GM19324 (cell line): Measurements from ENCODE around the gene VWA8.
"Not testable (repeated sequence)": the region's sequence is repeated elsewhere in the genome, so short reads cannot be mapped to it uniquely, and the experiment has no call there.

Experiments used
- ATAC-seq: cut with Tn5 transposase; IDR thresholded peaks from one replicate; pipeline ENCODE4 v1.9.1; 2021; ENCODE audit warnings: mild to moderate bottlenecking, moderate library complexity; ENCODE audit not compliant: unreplicated experiment, low FRiP score

The VWA8 gene

GRCh38 chr13:41547251-41548000 is 413.5 kb downstream of the VWA8 start:
- no peak for ATAC-seq

DNA sequence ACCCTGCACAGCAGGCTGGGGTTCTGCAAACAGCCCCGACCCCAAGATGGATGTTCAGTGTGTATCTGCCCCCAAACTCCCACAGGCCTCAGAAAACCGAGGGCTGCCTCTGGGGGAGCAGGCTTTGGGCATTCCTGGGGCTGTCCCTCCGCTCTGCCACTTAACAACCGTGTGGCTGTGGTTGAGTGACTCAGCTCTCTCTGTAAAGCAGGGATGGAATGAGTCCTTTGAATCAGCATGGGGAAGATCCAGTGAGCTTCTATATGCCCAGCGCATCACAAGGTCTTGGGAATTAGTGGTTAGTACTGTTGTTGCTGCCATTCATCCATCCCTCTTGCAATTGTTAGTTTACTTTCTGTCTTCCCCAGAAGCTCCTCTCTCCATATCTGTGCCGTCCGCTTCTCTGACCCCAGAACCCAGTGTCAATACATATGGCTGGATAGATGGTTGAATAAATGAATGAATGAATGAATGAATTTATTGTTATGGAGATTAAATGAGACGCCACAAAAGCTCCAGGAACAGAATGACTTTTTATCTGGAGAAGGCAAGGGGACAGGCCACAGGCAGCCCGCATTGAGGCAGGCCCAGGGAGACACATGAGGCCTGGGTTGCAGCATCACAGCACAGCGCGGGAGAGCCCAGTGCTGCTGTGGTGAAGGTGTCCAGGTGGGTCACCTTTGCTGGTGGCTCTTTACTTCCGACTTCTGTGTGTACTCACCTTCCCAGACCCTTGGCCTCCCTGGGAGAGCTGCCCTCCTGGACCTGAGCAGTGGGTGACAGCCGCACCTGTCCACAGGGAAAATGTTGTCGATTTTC is 414.3 kb downstream of the VWA8 start:
- ATAC-seq, result no peak

- ATAC-seq, result no peak
These were observed 415.5 kb downstream of the VWA8 start for GRCh38 chr13:41545432-41545707.

GRCh38 chr13:41543664-41544300 is 417.1 kb downstream of the VWA8 start:
- no peak for ATAC-seq

DNA sequence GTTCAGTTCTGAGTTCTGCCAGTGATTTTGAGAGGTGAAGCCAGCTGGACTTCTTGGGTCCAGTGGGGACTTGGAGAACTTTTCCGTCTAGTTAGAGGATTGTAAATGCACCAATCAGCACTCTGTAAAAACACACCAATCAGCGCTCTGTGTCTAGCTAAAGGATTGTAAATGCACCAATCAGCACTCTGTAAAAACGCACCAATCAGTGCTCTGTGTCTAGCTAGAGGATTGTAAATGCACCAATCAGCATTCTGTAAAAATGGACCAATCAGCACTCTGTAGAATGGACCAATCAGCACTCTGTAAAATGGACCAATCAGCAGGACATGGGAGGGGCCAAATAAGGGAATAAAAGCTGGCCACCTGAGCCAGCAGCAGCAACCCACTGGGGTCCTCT is 418.1 kb downstream of the VWA8 start:
- not testable (repeated sequence) for ATAC-seq

DNA sequence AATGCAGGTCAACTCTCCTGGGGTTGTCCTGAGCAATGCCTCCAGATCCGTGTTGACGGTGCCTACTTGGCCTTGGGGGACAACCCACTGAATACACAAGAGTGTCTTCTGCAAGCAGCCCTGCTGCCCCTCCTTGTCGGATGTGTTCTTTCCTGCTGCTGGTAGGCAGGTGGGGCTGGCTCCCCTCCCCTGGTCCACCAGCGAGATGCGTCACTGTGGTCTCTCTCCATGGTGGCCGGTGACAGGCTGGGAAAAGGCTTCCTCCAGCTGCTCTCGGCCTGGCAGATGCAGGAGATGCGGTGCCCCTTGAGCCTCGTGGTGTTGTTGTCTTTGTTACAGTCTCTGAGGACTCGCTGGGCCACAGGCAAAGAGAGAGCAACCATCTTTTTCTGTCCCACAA is 418.6 kb downstream of the VWA8 start:
- ATAC-seq, result no peak

GRCh38 chr13:41541142-41541938 is 419.6 kb downstream of the VWA8 start:
- ATAC-seq, result no peak

DNA sequence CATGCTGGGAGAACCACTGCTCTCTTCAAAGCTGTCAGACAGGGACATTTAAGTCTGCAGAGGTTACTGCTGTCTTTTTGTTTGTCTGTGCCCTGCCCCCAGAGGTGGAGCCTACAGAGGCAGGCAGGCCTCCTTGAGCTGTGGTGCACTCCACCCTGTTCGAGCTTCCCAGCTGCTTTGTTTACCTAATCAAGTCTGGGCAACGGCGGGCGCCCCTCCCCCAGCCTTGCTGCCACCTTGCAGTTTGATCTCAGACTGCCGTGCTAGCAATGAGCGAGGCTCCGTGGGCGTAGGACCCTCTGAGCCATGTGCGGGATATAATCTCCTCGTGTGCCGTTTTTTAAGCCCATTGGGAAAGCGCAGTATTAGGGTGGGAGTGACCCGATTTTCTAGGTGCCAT is 420.7 kb downstream of the VWA8 start:
- ATAC-seq, result not testable (repeated sequence)

DNA sequence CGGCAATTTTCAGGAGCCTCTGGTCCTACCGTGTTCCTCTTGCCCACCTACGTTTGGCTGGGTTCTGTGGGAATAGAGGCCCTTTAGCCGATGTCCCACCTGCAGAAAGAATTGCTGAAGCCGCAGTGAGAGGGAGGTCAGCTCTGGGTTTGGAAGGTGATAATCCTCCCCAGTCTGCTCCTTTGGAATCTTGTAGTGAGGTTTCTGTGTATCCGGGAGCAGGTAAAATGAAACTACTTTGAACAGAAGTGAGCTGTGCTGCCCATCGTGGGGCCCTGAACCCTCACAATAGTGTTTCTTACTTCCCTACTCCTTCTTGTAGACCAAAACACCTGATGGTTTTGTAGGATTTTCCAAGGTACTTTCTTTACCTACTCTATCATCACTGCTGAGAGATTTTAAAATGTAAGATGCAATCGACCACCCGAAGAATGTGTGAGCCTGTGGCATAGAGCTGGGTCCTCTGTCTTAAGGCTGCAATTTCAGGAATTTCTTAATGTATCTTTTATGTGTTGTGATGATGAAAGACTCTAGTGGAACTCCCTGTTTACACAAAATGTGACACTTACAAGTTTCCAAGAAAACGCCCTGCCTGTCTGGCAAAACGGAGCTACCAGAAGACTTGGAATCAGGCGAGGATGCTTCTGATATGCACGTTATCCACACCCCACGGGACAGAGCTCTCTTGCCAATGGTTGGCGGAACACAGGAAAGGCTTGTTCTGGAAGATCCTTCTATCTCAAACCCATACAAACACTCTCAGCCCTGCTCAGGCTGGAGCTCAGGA is 427.4 kb downstream of the VWA8 start:
- ATAC-seq, result no peak

- no peak for ATAC-seq
These were observed 432.9 kb downstream of the VWA8 start for GRCh38 chr13:41528021-41528420.

DNA sequence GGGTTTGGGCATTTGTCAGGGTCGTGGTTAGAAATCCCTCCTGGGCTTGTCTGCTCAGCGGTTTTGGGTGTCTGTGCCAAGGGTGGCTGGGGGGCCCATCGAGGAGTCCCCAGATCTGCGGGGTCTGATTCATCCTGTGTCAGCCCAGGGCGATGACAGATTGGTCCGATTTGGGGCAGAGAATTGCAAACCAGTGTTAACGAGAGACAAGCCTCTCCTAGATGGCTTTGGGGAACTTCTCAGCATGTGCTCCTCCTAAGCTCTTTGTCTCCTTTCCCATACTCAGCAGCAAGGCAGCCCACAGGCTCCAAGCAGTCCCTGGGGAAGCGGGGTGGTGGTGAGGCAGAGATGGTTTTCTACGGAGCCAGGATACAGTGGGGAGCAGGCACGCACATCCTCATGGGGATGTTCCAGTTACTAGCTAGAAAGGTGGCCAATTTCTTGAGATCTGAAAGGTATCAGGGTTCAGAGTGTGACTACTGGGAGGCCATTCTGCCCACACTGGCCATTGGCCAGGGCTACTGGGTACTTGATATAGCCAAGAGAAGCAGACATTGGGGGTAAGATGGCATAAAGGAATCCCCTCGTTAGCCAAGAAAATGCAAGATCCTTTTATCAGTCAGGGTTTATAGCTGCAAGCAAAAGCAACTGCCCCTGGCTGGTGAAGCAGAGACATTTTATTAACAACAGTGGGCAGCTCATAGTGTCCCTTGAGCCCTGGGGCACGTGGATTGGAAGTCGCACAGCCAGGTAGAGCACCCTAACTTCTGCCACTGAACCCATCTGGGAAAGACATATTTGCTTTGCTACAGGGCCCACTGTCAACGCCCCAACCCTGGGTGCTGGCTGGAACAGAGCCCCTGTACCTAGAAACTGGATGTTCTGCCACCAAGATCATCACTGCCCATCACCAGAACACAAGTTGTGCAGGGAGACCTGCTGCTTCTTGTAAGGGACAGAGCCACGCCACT is 440.0 kb downstream of the VWA8 start:
- ATAC-seq, result no peak

DNA sequence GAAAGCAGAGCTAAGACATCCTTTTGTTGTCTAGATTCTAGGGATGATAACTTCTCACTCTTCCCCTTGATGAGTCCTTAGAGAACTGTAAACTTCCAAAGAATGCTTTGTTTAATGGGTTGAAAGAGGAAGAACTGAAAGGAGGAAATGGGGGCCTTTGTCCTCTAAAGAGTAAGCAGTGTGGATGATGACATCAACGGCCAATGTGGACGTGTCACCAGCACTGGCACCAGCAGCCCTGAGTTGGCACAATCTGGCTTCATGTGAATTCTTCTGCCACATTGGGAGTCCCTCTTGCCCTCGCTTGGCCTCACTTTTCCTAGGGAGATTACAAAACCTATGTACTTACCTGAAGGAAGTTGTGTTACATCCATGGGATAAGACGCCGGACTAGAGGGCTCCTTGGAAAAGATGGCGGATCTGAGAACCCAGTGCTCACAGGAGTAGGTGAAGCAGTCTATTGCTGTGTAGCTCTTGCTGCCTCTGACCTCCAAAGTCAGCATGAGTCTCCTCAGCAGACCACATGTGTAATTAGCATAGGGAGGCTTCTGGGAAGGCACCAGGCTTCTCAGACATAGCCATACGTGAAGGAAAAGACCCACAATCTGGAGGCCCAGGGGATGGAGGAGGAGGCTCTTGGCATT is 440.8 kb downstream of the VWA8 start:
- no peak for ATAC-seq
